DLD1 (cell line): Measurements from ENCODE around the gene STX16.

Experiments used
- in situ Hi-C: cut with HindIII; loops from 2 replicates; pipeline ENCODE4 v1.10.0; 2017; ENCODE audit warnings: low sequenced_read_pairs

STX16 gene

DNA sequence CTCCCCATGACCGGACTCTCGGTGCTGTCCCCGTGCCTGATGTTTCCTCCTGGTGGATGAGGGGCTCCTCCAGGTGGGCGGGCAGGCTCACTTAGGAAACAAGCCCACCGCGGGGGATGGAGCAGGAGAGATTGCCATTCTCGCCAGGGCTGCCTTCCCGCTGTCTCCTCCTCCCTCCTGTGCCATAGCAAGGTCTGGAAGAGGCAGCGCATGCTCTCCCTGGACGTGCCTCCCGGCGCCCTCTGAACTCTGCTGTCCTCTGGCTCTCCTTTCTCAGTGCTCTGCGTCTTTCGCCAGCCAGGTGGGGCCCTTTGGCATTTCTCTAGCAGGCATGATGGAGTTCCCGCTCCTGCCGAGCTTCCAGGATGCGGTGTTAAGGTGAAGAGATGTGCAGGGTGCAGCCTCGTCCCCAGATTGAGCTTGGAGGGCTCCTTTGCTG lies 24.1 kb downstream of the STX16 start:
- in situ Hi-C loops, result no loop called here

DNA sequence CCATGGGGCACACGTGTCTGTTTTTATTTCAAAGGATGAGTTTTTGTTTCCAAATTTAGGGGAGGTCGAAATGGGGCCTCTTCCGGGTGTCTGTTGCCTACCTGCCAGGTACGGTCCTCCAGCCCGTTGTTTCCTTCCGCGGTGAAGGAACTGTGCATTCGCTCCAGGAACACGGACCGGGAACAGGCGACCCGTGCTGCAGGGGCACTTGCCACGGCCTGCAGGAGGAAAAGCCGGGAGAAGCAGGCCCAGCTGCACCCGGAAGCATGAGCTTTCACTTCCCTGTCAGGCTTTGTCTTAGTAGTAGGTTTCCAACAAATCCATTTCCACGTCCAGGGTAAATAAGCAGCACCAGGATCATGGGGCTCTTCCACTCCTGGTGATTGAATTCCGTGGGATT lies 24.6 kb downstream of the STX16 start:
- in situ Hi-C loops, result no loop called here

DNA sequence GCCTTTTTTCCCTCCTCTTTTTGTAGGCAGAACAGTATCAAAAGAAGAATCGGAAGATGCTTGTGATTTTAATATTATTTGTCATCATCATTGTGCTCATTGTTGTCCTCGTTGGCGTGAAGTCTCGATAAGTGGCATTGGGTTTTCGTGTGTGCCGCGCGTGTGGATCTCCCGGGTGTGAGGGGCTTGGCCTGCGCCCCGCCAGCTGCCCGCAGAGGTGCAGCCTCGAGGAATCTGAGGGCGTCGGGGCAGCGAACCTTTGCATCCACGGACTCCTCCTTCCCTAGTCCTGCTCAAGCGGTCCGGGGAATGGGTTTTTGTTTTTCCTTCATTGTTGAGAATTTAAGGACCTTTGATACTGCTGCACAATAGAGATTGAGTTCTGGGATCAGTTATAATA lies 25.1 kb downstream of the STX16 start:
- in situ Hi-C loops, result no loop called here

DNA sequence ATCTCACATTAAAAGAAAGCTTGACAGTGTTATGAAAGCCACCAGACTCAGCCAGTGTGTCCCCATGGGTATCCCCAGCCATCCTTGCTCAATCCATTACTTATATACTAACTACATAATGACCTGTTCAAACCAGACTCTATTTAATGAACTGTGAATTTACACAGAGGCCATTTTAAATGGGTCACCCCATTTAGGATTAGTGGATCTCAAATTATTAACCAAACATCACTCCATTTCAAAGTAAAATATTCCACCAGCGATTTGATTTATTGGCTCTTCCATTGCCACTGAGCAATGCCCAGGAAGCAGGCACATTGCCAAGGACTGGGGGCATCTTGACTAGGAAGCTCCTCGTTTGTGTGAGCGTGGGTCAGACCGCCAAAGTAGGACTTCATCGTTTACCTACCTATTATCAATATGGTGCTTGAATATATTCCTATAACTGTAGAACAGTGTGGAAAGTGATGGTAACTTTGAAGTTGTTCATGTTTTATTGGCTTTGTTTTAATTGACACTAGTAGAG lies 26.1 kb downstream of the STX16 start:
- in situ Hi-C loops, result no loop called here

DNA sequence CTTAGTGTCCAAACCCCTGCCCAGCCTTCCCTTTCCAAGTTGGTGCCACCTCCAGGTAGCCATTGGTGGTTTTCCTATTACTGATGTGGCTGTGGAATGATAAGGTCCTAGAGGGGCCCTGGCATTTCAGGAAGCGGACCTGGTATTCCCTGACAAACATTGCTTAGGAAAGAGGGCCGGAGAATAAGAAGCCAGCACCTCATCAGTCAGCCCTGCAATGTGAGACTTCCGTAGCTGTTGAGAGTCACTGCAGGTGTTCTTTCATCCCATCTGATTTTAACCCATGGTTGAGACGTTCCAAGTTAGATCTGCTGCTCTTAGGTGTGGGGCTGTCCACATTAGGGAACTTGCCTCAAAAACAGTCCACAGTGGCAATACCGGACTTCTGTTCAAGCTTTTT lies 26.7 kb downstream of the STX16 start:
- in situ Hi-C loops, result no loop called here

DNA sequence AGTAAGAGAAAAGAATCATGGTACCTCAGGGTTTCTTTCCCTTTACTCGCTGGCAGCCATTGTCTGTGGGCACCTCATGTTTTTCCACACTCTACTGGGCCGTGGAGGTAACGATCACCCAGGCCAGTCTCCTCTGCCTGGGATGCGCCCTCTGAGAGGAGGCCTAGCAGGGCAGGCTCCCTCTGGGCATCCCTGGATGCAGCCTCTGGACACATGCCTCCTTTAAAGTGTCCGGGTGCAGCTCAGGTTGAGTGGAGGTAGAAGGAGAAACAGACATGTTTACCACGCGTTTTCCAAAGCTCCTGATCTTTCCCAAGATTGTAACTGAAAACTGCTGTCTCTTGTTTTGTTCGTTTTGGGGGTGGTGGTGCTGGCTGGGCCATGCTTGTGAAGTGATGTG lies 27.7 kb downstream of the STX16 start:
- in situ Hi-C loops, result no loop called here

DNA sequence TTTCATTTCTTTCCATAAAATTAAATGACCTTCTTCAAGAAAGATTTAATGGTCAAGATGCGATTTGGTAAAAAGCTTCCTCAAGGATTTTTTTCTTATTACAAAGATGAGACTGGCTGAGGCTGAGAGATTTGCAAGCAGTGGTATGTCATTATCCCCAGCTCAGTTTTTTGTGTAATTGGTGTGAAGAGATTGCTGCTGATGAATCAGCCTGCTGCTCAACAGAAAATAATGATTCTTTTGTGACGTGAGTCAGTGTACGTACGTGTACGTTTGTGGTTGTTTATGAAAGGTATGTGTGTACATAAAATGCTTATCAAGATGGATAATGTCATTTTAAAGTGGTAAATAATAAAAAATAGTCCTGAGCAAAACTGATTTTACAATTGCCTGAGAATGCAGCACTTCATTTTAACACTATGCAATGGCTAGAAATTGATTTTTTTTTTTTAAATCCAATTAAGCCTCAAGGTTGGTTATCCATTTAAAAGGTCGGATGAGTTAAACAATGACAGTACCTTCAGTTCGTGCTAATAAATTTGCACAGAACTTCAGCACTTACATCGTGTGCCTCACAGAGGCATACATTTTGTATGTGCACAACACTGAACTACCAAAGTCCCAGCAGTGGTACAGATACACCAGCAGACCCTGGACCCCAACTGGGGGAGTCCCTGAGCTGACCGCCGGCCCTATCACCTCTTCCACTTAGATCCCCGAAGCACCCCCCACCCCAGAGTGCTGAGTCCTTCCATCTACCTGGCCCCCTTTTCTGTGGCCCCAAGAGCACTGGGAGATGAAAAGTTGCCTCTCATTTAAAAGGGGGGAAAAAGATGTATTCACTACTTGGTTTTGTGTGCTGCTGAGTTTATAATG lies 31.8 kb downstream of the STX16 start:
- in situ Hi-C loops, result no loop called here

DNA sequence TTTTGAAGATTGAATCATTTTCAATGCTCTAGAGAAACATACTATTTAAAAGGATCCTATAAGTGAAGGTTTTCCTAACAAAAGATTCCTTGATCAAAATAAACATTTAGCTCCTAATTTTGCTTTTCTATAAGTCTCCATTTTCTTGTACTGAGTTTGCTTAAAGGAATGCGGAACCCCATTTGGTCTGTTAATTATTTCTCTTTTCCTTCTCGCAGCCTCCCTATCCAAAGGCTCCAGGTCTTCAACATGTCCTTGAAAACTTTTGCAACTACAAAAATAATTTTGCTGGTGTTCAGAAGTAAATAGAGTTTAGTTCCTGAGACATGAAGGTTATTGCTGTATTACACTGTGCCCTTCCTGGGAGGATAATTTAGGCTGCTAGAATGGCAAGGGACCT lies 33.2 kb downstream of the STX16 start:
- in situ Hi-C loops, result no loop called here

DNA sequence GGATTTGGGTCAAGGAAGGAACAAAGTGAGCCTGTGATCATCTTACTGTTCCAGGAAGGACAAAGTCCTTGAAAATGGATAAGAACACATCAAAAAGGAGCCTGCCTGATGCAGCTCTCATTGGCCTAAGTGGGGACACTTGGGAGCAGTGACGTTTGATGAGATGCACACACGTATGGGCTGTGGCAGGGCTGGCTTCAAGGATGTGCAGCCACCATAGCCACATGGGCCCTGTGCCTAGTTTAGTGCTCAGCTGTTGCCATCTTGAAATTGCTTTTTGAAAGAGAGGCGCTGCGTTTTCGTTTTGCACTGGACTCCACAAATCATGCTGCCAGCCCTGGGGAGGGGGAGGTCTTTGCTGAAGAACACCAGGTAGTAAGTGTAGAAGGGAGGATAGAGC lies 34.9 kb downstream of the STX16 start:
- in situ Hi-C loops, result no loop called here

DNA sequence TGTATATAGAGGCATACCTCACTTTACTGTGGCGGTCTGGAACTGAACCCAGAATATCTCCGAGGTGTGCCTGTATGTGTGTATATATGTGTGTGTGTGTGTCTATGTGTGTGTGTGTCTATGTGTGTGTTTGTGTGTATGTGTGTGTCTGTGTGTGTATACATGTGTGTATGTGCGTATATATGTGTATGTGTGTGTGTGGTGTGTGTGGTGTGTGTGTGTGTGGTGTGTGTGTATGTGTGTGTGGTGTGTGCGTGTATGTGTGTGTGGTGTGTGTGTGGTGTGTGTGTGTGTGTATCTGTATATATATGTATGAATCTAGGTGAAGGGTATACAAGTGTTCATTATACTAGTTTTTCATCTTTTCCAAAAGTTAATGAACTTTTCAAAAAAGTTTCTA lies 37.3 kb downstream of the STX16 start:
- in situ Hi-C loops, result no loop called here

DNA sequence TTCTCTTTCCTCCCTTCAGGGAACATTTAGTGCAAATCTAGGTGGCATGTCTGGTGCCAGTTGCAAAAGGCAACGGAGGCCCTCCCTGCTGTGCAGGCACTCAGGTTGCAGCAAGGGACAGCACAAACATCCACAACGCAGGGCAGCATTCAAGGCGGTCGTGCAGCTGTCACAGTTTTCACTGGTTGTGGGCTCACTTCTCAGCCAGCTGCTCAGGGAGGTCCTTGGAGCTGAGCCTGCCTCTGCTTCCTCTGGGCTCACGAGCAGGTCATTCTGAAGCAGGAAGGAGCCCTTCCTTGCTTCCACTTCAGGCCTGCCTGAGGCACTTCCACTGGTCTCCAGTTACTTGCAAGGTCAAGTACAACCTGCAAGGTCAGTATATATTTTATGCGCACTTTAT lies 37.8 kb downstream of the STX16 start:
- in situ Hi-C loops, result no loop called here

DNA sequence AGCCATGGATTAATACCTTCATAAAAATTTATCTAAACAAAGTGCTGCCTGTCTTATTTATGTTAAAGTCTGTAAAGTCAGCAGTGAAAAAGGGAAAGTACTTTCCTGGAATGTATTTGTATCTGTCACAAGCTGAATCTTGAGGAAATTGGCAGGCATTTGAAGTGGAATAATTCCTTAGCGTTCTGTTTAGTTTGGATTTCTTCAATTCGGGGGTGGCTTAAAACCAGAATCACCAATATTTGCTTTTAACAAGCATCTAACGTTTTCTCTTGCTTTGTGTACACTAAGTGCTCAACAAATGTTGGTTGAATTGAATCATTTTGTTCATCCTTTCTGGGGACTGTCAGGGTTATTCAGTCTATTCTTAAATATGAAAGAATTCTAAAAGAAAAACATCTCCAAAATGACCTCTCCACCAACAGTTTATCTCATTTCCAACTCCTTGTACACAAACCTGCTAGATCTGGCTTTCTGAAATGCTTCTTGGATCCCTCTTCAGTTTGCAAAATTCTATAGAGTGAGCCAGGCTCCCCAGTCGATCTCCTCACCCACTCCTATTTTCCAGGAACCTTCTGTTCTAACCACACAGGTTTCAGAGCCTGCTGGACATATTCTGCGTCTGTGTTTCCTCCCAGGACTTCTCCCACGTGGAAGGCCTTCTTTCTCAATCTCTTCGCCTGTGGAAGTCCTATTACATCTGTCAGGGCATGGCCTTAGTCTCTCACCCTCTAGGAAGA lies 39.5 kb downstream of the STX16 start:
- in situ Hi-C loops, result no loop called here

DNA sequence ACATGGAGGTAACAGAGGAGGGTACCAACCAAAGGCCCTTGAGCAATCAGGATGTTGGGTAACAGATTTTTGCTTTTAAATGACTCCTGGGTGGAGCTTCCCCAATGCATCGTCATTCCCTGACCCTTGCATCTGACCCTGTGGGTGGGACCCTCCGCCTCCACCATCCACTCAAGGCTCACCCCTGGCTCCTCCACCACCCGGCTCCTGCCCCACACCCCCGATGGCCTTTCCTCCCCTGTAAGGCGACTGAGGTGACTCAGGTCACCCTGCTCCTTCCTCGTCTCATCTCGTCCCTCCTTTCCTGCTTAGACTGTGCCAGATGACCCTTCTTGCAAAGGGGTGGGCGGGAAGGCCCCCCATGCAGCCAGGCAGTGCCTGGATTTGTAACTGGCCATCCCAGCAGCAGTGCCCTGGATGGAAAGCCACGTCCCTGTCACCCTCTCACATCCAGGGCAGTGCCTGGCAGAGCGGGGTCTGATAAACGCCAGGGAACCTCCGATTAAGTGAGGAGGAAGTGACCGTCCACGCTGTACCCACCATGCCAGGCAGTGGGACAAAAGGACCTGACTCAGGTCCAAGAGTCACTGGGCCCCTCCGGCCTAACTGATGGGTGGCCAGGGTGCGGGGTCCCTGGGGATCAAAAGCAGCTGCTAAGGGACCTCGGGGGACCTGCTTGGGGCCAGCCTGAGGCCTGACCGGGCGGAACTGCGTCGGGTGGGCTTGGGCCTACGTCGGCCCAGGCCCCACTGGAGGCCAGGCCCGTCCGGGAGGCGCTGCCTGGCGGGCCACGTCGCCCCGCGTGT lies 40.9 kb downstream of the STX16 start:
- in situ Hi-C loops, result no loop called here

DNA sequence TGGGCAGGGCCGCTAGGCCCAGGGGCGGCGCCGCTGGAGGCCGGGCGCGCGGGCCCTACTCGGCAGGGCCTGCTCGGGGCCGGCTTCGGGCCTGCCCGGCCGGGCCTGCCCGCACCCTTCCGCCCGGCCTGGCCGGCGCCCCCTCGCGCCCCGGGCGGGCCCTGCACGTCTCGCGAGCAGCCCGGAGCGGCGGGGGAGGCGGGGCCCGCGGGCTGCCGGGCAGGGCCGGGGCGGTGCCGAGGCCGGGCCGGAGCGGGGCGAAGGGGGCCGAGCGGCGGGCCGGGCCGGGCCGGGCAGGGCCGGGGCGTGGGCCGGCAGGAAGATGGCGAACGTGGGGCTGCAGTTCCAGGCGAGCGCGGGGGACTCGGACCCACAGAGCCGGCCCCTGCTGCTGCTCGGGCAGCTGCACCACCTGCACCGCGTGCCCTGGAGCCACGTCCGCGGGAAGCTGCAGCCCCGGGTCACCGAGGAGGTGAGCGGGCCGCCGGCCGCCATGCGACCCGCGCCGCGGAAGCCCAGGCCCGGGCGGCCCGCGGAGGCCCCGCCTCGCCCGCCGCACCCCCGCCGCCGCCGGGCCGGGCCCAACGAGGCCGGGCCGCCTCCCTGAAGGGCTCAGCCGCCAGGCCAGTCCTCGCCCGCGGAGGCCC lies 41.6 kb downstream of the STX16 start, which contains the start of gene NPEPL1:
NPEPL1 (plus strand) TSS at position 222 of the 647 bp plus-strand sequence; CDS start at position 323, 101 bp downstream.
- in situ Hi-C loops, result no loop called here

DNA sequence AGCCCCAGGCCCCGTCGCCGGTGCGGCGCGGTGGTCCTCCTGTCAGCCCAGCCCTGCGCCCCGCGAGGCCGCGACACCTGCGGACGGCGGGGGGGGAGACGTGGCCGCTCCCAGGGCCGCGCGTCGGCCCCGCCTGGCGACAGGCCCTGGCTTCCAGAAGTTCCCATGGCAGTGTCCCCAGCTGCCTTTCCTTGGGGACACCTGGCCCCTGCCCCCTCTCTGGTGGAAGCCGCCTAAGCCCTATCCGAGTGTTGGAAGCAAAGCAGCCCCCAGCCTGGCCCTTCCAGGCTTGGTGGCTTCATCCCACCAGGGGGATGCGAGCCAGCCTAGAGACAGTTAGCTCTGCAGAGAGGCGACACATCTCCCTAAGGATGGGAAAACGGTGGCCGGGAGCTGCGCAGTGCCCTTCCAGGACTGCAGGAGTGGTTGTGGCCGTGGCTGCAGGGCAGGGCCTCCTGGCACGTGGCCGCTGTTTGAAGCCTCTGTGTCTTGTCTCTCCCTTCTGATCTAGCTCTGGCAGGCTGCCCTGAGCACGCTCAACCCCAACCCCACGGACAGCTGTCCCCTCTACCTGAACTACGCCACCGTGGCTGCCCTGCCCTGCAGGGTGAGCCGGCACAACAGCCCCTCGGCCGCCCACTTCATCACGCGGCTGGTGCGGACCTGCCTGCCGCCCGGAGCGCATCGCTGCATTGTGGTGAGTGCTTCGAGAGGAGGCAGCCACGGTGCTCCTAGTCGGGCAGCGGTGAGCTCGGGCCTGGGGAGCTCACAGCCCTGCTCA lies 42.3 kb downstream of the STX16 start:
- in situ Hi-C loops, result no loop called here

DNA sequence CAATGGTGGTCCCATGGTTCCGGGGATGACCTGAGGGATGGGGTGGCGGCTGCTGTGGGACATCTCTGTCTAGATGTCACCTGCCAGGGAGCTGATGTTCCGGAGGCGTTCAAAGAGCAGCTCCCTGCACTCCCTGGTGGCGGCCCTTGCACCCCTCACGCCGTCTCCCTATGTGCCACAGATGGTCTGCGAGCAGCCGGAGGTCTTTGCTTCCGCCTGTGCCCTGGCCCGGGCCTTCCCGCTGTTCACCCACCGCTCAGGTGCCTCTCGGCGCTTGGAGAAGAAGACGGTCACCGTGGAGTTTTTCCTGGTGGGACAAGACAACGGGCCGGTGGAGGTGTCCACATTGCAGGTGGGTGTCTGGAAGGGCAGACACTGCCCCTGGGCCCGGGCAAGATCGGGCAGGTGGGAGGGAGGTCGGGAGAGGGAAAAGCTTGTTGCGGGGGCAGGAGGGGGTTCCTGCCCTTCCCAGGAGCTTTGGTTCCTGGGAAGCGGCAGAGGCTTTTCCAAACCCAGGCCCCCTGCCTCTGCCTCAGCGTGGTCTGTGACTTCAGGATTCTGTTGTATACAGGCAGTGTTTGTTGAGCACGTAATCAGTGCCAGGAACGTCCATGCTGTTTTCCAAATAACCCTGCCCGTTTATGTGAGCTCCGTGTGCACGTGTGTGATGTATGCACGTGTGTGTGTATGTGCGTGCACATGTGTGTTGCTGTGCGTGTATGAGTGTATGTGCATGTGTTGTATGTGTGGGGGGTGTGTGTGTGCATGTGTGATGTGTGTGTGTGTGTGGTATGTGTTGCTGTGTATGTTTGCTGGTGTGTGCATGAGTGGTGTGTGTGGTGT lies 43.4 kb downstream of the STX16 start:
- in situ Hi-C loops, result no loop called here

DNA sequence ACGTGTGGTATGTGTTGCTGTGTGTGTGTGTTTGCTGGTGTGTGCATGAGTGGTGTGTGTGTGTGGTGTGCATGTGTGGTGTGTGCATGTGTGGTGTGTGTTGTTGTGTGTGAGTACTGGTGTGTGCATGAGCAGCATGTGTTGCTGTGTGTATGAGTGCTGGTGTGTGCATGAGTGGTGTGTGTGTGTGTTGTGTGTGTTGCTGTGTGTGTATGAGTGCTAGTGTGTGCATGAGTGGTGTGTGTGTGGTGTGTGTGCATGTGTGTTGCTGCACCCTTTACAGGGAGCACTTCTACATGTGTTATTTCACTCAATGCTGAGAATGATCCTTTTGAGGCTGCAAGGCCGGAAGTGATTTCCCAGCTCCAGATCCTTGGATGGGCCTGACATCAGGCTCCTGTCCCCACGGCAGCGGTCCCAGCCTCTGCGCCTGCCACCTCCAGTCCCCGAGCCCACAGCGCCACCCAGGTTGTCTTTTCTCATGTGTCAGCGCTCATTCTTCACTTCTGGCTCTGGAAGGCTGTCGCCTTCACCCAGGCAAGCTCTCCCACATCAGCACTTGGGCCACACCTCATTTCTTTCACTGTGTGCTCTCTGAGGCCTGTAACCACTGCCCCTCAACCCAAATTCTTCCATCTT lies 44.1 kb downstream of the STX16 start:
- in situ Hi-C loops, result no loop called here

DNA sequence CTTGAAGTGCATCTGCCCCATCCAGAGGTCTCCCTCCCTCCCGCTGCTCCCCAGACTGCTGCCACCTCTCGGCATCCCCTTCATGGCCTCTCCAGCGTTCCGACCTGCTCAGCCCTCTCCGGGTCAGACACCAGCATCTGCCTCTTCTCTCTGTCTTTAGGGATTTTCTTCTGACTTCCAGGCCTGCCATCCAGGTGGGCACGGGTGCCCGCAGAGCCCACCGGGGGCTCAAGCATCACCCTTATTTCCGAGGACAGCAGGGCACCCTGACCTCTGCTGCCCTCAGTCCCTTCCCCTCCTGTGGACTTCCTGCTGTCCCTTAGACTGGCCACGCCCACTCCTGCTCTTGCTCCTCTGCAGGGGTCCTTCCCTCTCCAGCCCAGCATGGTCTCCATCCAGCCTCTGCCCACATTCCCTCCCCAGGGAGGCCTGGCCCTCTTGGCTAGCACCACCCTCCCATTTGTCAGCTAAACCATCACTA lies 44.9 kb downstream of the STX16 start:
- in situ Hi-C loops, result no loop called here
